Measurements from ENCODE around the gene MMD. TPM values are rescaled to one million over a fixed set of nuclear protein-coding genes. Genes with fewer than 3 reads are reported as not detected.

MMD gene
- total and polyA plus RNA-seq, 2 of the 13 experiments (the other 11 are each of a cell fraction or from before 2014, with no cell fraction given): 121 to 225 TPM

- TF ChIP-seq THAP7 (CRISPR knock-in tag; IDR thresholded peaks at IDR 0.05): no peak
- TF ChIP-seq BATF2 (CRISPR knock-in tag; IDR thresholded peaks at IDR 0.05): no peak
- TF ChIP-seq ZC3H13 (CRISPR knock-in tag; IDR thresholded peaks at IDR 0.05): no peak
- no peak for TF ChIP-seq CAMTA2 (CRISPR knock-in tag; IDR thresholded peaks at IDR 0.05; ENCODE audit: borderline replicate concordance)
- TF ChIP-seq ZNF17 (CRISPR knock-in tag; IDR thresholded peaks at IDR 0.05): no peak
- peak; percentile 98 for TF ChIP-seq AHDC1 (CRISPR knock-in tag; IDR thresholded peaks at IDR 0.05; ENCODE audit: borderline replicate concordance)
- TF ChIP-seq FOXM1 (CRISPR knock-in tag; IDR thresholded peaks at IDR 0.05): no peak
- TF ChIP-seq MLXIP (CRISPR knock-in tag; IDR thresholded peaks at IDR 0.05; ENCODE audit: borderline replicate concordance): 0 out of 2 replicates have a peak, but pooled peaks have one; percentile 50
- no peak for TF ChIP-seq REXO4 (CRISPR knock-in tag; IDR thresholded peaks at IDR 0.05; ENCODE audit: borderline replicate concordance)
- TF ChIP-seq ZBTB46 (CRISPR knock-in tag; IDR thresholded peaks at IDR 0.05; ENCODE audit: borderline replicate concordance): no peak
- TF ChIP-seq SMAD9 (CRISPR knock-in tag; IDR thresholded peaks at IDR 0.05): no peak
- peak; percentile 72 for TF ChIP-seq SIX4 (CRISPR knock-in tag; IDR thresholded peaks at IDR 0.05)
These were observed 25.1 kb upstream of the MMD start (continued) for GRCh38 chr17:55446581-55447205.
